Spinal cord (tissue), 10 donors: ENCODE data around the gene DENND1C. TPM values are rescaled to one million over a fixed set of nuclear protein-coding genes. Genes with fewer than 3 reads are reported as not detected.

Source experiments
- DNase-seq, 6 donors: peaks; one replicate each; pipeline versions ENCODE4 v3.0.0 to v3.0.0-alpha.2; 2013 to 2015; ENCODE audit warnings: low spot score in 6 of 6, low read depth in 4 of 6
- H3K27ac ChIP-seq: one replicate; pipeline ENCODE4 v1.5.1; 2013; ENCODE audit warnings: low read depth, low read length, control low read depth
- H3K27me3 ChIP-seq: one replicate; pipeline ENCODE4 v1.6.1; 2013; ENCODE audit warnings: low read length; ENCODE audit not compliant: control insufficient read depth, insufficient read depth
- H3K36me3 ChIP-seq: one replicate; pipeline ENCODE4 v1.6.1; 2013; ENCODE audit warnings: low read length; ENCODE audit not compliant: control insufficient read depth, insufficient read depth
- H3K4me1 ChIP-seq: one replicate; pipeline ENCODE4 v1.6.1; 2013; ENCODE audit warnings: low read length; ENCODE audit not compliant: control insufficient read depth, insufficient read depth
- H3K4me3 ChIP-seq: one replicate; pipeline ENCODE4 v1.5.1; 2013; ENCODE audit warnings: low read depth, low read length, control low read depth
- H3K9me3 ChIP-seq: one replicate; pipeline ENCODE4 v1.6.1; 2013; ENCODE audit warnings: low read length; ENCODE audit not compliant: control insufficient read depth, insufficient read depth
- WGBS: methylation state at CpG from one replicate; pipeline ENCODE4 v1.1.5; 2013; ENCODE audit warnings: missing lambda C conversion rate; ENCODE audit not compliant: insufficient coverage; 5-methylcytosine and 5-hydroxymethylcytosine counted together
- polyA plus RNA-seq, 2 donors: library from polyadenylated mRNA; unstranded; fragments of 120-200 nt; gene quantifications; one replicate each; pipeline ENCODE4 v1.2.1, GENCODE V29; 2013; ENCODE audit not compliant: insufficient read length in 2 of 2
- total RNA-seq, 2 donors: library from RNA; depleted of rRNA in 1 of 2; stranded (reverse); fragments of 120-200 nt in 1 of 2; fragments of >200 nt in 1 of 2; gene quantifications; one replicate each; pipeline versions ENCODE4 v1.2.3 to v1.2.4, GENCODE V29; 2013 to 2014
- donor health status: healthy.

DENND1C gene
- total and polyA plus RNA-seq, 4 donors = 0.28 to 2.4 (median 1.4) TPM

GRCh38 chr19:6446452-6446851 lies 35.1 kb downstream of the DENND1C start:
- H3K36me3 ChIP-seq = peaks cover 54% of the 10 kb centered on the region
- no peaks in the 10 kb centered on the region for H3K9me3 ChIP-seq
- no peak for DNase-seq

DNA sequence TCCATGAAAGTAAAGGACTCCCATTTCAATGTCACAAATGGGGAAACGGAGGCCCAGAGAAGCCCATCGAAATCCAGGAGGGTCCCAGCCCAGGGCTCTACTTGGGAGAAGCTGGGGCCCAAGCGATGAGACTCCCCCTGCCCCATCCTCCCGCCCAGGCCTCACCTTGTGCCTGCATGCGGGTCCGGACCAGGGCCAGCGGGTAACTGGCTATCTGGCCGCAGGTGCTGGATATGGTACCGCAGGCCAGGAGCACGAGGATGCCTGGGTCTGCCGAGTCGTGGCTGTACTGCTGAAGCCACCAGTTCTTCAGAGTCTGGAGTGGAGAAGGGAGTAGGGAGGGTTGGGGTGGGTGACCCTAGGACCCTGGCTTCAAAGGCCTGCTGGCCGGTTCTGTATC lies 37.6 kb downstream of the DENND1C start:
- H3K27ac ChIP-seq = no peak overlapping the region
- H3K4me1 ChIP-seq = no peaks in the 10 kb centered on the region
- peaks cover 43% of the 10 kb centered on the region for H3K36me3 ChIP-seq
- no peaks in the 10 kb centered on the region for H3K9me3 ChIP-seq
- WGBS = 95% methylated on average over 13 of the region's 13 CpGs
- no peaks in the 10 kb centered on the region for H3K27me3 ChIP-seq
- no peak for DNase-seq
- H3K4me3 ChIP-seq = no peak overlapping the region

More at GRCh38 chr19:6446452-6446851, 35.1 kb downstream of the DENND1C start:
- no peaks in the 10 kb centered on the region for H3K27me3 ChIP-seq
- H3K4me3 ChIP-seq = no peak overlapping the region
- H3K4me1 ChIP-seq = no peaks in the 10 kb centered on the region
- no peak overlapping the region for H3K27ac ChIP-seq
- WGBS = 92% methylated on average over 2 of the region's 3 CpGs

DNA sequence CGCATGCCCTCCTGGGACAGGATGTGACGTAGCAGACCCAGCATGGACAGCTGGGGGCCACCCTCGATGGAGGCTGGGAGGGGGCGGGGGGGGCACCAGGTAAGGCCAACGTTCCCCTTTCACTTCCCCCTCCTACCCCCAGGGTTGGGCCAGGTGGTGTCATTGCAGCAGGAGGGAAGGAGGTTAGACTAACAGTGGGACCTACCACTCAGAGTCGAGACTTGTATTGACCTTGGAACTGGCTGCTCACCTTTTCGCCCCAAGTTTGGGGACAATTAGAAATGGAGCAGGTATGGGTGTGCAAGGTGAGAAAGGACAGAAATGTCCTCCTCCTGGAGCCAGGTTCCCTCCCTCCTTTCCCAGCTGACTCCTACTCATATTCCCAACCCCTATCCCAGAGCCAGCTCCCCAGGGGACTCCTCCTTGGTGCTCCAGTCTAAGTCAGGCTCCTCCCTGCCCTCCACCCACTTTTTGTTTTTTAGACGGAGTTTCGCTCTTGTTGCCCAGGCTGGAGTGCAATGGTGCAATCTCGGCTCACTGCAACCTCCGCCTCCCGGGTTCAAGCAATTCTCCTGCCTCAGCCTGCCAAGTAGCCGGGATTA lies 39.4 kb downstream of the DENND1C start:
- Histone ChIP-seq H3K27ac (no peak overlapping the region), H3K36me3 (peaks cover 41% of the 10 kb centered on the region), H3K4me1 (no peaks in the 10 kb centered on the region), H3K4me3 (no peak overlapping the region), H3K27me3 (no peaks in the 10 kb centered on the region), H3K9me3 (no peaks in the 10 kb centered on the region)
- DNase-seq = no peak
- 89% methylated on average over 4 of the region's 13 CpGs for WGBS

GRCh38 chr19:6440905-6441304 lies 40.7 kb downstream of the DENND1C start:
- H3K27me3 ChIP-seq = no peaks in the 10 kb centered on the region
- DNase-seq = no peak
- 91% methylated on average over 3 of the region's 3 CpGs for WGBS

DNA sequence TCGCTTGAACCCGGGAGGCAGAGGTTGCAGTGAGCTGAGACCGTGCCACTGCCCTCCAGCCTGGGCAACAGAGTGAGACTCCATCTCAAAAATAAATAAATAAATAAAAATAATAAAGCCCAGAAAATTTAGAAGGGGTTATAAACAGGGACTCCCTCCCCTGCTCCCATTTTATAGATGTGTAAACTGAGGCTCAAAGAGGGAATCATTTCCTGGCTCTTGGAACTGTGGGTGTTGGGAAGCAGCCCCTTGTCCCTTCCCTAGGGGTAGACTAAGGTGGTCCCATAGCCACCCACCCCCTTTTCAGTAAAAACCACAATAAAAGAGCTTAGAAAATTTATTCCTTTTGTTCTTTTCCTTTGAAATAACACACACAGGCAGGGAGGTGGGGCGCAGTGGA lies 41.8 kb downstream of the DENND1C start:
- Histone ChIP-seq H3K9me3 (no peaks in the 10 kb centered on the region), H3K4me1 (no peaks in the 10 kb centered on the region), H3K27me3 (no peaks in the 10 kb centered on the region), H3K36me3 (peaks cover 29% of the 10 kb centered on the region), H3K27ac (no peak overlapping the region), H3K4me3 (no peak overlapping the region)
- DNase-seq = no peak
- no CpG with 5 or more reads among the region's 4 CpGs for WGBS

More at GRCh38 chr19:6440905-6441304, 40.7 kb downstream of the DENND1C start:
- Histone ChIP-seq H3K9me3 (no peaks in the 10 kb centered on the region), H3K4me3 (no peak overlapping the region), H3K4me1 (no peaks in the 10 kb centered on the region), H3K27ac (no peak overlapping the region), H3K36me3 (peaks cover 38% of the 10 kb centered on the region)

- Histone ChIP-seq H3K27ac (no peak within 1 kb of the TSS), H3K4me1 (no peaks in the 10 kb centered on the region), H3K27me3 (no peaks in the 10 kb centered on the region), H3K9me3 (no peaks in the 10 kb centered on the region), H3K4me3 (no peak within 1 kb of the TSS), H3K36me3 (peaks cover 11% of the 10 kb centered on the region)
- DNase-seq = no peak
- 95% methylated on average over 6 of the region's 10 CpGs for WGBS
These were observed 47.9 kb downstream of the DENND1C start, which contains the start of gene SLC25A41 for GRCh38 chr19:6433663-6434062. TSS of gene SLC25A41 (minus strand) at chr19:6433763. CDS start at chr19:6433693, 70 bp downstream.

DNA sequence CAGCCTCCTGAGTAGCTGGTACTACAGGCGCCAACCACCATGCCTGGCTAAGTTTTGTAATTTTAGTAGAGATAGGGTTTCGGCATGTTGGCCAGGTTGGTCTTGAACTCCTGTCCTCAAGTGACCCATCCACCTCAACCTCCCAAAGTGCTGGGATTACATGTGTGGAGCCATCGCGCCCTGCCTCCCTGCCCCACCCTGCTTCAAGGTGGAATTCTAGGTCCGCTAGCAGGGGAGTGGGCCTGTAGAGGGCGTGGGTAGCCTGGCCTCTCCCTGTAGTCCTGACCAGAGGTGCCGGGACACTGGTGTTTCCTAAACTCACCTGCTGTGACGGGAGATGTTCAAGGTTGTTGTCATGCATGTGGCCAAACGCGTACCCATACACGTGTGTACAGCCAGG lies 48.4 kb downstream of the DENND1C start:
- DNase-seq = no peak
- no peak overlapping the region for H3K27ac ChIP-seq
- no peak overlapping the region for H3K4me3 ChIP-seq
- H3K27me3 ChIP-seq = no peaks in the 10 kb centered on the region
- H3K4me1 ChIP-seq = no peaks in the 10 kb centered on the region
- WGBS = 70% methylated on average over 9 of the region's 11 CpGs
- peaks cover 9% of the 10 kb centered on the region for H3K36me3 ChIP-seq
- H3K9me3 ChIP-seq = no peaks in the 10 kb centered on the region

DNA sequence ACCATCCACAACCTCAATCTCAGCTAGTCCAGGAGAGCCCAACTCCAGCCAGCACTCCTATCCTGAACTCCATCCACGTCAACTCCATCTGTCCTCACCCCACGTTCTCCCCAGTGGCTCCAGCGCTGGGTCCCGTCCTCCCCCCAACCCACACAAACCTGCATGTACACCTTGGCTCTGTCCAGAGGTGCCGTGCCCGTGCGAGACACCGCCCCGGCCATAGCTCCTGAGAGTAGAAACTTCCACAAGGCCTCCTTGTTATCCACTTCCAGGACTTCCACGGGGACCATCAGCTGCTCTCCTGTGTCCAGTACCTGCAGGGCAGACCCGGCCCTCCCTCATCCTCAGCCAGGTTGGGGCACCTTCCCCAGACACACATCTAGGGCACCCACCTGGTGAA lies 49.7 kb downstream of the DENND1C start:
- H3K27me3 ChIP-seq = no peaks in the 10 kb centered on the region
- H3K36me3 ChIP-seq = peaks cover 10% of the 10 kb centered on the region
- H3K9me3 ChIP-seq = no peaks in the 10 kb centered on the region
- no peak for DNase-seq
- no peak overlapping the region for H3K4me3 ChIP-seq
- 88% methylated on average over 11 of the region's 11 CpGs for WGBS
- no peaks in the 10 kb centered on the region for H3K4me1 ChIP-seq
- H3K27ac ChIP-seq = no peak overlapping the region

DNA sequence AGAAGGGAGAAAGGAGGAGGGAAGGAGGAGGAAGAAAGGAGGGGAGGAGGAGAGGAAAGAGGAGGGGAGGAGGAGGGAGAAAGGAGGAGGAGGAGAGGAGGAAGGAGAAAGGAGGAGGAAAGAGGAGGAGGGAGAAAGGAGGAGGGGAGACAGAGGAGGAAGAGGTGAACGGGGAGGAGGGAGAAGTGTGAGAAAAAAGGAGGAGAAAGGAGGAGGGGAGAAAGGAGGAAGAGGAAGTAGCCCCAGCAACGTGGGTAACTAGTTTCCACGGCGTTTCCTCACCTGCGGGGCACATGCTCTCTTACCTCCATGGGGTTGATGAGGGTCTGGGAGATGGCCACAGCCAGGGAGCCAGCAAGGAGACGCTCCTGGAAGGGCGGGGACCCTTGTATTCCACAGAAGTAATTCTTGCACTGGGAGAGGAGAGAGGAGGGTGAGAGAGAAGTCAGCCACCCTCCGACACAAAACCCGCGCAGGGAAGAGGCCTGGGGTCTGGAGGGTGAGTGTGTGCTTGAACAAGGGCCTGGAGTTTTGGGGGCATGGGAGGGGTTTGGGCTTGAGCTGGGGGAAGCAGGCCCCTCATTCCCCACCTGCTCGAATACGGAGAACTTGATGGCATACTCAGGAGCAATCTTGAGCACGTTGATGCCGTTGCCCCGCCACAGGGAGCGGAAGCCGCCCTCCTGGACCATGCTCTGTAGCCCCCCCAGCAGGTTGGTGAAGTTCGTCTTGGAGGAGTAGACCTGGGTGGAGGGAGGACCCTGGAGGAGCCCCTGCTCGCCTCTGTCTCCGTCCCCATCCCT lies 52.0 kb downstream of the DENND1C start:
- peaks cover 9% of the 10 kb centered on the region for H3K4me1 ChIP-seq
- DNase-seq = no peak
- H3K36me3 ChIP-seq = peaks cover 12% of the 10 kb centered on the region
- no peaks in the 10 kb centered on the region for H3K27me3 ChIP-seq
- H3K27ac ChIP-seq = no peak overlapping the region
- 66% methylated on average over 12 of the region's 20 CpGs for WGBS
- H3K9me3 ChIP-seq = no peaks in the 10 kb centered on the region
- no peak overlapping the region for H3K4me3 ChIP-seq
